Stimulated activated CD4-positive, alpha-beta T cell treated with anti-CD3 and anti-CD28 coated beads, Interleukin-12 subunit alpha, Interleukin-12 subunit beta, amount 100 ng/mL, for 24 hours (primary cell): ENCODE measurements around the gene CRMP1.

Experiments used
- DNase-seq, 2 experiments: peaks; one replicate each; pipeline ENCODE4 v3.0.0-alpha.2; 2020; ENCODE audit warnings: low read depth in 2 of 2

Gene CRMP1

DNA sequence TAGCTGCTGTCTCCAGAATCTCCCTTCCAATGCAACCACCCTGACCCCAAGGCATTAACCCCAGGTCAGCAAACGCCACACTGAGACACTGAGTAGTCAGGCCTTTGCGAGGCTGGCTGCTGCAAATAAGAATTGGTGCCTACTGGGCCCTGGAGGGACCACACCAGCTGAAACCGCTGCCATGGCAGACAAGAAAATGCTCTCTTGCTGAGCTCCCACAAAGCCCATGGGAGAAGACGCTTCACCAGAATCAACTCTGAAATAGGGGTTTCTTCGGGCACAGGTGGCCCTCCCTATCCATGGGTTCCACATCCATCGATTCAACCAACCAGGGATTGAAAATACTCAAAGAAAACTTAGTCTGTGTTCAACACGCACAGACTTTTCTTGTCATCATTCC is 26.7 kb upstream of the CRMP1 start:
- DNase-seq = no peak

DNA sequence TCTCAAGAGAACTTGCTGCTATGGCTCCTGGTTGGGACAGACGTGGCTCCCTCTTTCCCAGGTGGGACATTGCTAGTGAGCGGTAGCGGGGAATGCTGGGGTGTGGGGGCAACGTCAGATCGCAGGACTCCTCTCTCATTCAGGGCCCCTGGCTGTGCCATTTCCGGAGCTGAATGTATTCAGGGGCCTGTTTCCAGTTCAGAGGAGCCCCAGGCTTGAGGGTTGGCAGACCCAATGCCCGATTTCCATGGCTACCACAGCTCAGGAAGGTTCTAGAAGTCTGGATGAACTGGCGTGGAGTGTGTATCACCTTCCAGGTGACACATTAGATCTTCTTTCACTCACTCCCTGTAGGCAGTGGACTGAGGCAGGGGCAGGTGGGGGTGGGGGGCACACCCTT is 26.2 kb upstream of the CRMP1 start:
- no peak for DNase-seq

DNA sequence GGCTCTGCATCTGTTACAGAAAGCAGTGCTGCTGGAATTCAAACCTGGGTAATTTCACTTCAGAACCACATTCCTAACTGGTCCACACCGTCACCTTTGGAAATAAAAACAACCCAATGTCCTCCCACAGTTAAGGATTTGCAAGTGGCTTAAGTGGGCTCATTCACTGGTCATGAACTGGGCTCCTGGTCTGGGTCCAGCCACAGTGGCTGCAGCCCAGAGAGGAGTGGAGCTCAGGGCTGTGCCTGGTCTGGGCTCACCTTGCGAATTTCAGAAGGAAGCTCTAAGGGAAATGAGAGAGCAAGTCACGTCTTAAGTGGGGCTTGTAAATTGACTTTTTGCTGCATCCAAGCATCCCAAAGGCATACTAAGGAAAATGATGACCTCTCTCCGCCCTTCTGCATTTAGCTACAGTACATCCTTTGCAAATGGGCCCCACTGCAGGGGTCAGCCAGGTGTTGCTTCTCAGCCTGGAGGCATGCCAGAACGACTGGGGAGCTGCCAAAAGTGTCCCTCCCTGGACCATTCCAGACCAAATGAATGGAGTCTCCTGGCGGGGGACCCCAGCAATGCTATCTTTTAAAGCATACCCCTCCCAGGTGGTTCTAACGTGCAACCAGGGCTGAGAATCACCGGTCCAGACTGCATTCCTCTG is 25.6 kb upstream of the CRMP1 start:
- DNase-seq = no peak

DNA sequence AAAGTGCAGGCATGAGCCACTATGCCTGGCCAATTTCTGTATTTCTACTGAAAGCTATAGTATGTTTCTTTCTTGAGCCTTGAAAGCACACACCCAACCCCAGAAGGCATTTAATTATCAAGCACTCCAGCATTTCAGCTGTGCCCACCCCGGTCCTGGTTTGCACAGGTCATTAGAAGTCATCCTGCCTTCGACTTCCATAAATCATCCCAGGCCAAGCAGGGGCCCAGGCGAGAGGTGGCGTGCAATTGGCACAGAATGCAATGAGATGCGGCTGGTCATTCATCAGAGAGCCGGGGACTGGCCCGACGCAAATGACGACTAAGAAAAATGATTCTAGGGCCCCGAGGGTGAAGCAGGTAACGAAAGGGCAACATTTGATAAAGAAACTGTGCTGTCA is 24.8 kb upstream of the CRMP1 start:
- no peak for DNase-seq

DNA sequence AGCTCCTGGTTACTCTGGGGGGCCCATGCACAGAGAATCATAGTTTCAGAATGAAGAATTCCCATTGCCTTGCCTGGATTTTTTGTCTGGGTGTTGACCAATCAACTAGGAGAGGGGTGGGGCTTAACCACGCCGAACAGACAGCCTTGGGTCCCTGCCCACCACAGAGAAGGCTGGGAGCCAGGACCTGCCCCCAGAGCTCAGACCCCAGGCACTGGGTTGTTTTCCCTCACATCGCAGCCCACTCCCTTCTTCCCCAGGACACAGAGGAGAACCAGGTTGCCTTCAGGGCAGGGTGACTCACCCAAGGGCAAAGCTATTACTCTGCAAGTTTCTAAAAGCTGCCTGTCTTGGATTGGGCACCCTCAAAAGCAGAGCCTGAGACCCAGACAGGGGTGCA is 23.3 kb upstream of the CRMP1 start:
- DNase-seq = no peak

DNA sequence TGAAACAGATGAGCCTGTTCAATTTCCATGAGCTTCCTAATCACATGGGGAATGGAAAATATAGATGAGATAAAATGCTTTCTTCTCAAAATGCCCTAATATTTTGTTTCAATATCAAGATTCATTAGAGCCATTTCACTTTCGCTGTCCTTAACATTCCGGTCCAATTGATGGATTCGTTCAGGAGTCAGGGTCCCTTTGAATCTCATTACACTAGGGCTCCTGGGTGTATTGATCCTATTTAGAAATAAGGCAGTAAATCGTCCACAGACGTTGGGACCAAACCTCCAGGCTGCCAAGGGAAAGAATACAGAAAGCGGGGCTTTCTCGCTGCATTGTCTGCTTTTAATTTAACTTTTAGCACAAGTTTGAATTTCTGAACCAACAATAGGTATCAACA is 20.6 kb upstream of the CRMP1 start:
- DNase-seq = no peak

DNA sequence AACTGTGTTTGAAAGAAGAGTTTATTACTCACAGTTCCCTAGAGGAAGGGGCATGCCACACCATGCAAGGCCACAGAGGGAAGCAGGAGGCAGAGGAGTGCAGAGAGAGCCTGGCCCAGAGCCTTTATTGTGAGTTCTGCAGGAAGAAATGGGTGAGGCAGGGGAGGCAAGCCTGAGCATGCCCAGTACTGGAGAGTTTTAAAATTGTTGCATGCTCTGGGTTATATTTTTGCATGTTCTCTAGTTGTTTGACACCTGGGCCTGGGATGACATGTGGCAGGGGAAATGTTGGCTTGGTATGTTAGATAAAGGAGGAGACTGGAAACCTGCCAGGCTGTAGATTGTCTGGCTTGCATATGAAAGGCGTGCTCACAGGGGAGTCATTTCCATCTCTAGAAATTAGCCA is 19.7 kb upstream of the CRMP1 start:
- no peak for DNase-seq

DNA sequence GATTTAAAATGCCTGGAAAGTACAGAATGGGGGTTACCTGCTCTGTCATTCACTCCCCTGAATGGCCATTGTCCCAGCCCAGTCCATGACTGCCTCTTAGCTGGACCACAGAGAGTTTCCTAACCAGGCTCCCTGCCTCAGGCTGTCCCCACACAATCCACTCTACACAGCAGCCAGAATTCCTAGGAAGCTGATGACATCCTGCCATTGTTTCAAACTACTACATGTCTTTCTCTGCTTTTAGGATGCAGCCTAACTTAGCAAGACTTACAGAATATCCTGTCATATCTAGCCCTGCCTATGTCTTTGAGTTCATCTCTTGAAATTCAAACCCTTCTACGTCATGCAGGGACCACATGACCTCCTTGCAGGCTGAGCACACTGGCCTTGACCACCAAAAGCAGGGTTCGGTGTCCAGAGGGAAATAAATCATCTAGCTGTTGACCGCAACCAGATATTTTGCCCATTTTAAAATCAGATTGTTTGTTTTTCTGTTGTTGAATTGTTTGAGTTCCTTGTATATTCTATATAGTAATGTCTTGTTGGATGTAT is 16.1 kb upstream of the CRMP1 start:
- no peak for DNase-seq

DNA sequence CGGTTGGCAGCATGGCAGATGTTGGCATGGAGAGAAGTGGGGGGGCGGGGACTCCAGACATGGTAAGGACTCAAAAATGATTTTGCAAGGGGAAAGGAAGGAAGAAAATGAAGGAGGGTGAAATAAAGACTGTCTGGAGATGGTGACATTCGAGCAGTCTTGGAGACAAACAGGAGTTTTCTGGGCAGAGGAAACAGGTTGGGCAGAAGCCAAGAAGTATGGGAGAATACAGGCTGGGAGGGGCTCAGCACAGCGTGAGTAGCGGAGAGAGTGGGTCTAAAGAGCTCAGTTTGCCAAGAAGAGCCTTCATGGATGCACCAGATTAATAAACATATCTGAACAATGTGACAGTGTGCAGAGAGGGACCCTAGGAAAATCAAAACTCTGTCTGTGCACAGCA is 13.3 kb upstream of the CRMP1 start:
- no peak for DNase-seq

DNA sequence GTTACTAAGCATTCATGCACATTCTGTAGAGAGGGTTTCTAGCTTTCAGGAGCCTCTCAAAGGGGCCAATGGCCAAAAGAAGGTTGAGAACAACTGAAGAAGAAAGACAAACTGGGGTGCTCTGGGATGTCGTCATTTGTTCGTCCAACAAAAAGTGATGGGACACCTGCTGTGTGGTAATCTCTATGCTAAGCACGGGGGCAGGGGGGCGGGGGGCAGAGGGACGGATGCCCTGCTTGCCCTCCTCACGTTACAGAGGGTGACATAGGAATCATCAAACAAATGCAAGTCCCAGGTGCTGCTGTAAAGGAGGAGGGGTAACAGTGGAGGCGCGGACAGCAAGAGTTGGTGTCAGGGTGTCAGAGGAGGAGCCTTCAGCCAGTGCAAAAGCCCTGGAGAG is 12.8 kb upstream of the CRMP1 start:
- no peak for DNase-seq

DNA sequence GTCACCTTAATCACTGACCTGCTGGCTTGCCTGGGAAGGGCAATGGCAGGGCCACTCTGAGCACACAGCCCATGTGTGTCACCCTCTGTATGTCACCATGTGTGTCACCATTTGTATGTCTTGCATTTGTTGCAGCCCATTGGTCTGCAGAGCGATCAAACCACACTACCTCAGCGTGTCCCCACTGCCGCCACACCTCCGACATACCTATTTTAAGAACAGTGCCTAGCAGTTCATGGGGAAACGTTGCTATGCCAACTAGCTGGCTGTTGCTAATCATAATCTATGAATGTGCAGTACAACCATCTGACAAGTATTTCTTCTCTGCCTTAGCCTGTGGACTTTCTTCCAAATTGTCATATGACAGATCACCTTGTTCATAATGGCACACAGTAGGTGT is 8.0 kb upstream of the CRMP1 start:
- DNase-seq = no peak

DNA sequence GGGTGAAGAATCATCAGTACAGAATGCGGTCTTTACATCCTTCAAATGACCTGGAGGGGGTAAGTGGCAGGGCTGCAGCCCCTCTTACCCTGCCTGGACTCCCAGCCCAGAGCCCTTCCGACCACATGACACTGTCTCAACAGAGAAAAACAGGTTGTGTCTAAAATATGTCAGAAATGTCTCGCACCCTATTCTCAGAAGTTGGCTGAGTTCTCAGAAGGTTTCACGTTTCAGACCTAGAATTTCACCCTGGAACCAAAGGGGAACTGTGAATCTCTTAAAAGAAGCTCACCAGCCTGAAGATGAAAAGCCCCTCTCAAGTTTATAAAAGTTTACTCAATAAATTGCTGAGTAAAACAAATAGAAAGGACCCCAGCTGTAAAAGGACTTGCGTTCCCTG is 7.0 kb upstream of the CRMP1 start:
- no peak for DNase-seq

DNA sequence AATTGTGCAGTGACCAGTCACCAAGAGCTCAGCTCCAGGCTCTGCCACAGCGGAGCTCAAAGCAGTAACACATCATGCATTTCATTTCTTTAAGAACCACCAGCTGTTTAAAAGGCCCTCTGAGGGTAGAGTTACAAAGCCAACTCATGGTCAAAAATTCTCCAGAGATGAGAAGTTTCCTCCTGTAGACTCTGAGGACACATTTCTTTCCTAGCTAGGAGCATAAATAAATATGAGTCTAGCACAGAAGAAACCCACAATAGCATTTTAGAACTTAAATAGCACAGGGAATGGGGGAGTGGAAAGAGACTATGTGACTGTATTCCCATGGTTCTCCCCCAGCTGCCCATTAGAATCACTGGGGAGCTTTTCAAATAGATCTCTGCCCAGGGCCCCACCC is 6.5 kb upstream of the CRMP1 start:
- no peak for DNase-seq

DNA sequence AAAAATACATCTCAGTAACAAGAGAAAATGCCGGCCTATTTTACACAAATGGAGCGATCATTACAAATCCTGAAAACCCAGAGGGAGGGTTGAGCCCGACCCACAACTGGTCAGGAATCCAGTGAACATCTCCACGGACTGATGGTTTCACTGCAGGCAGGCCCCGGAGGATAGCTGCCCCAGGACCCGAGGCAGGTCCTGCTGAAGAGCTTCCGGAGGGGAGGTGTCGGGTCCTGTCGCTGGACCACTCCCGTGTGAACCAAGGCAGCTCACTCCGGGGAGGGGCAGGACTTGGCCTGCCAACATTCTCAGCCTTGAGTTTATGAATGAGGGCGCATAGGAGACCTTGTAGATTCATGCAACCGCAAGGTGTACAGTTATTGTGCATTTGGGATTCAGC is 4.8 kb upstream of the CRMP1 start:
- DNase-seq = no peak

DNA sequence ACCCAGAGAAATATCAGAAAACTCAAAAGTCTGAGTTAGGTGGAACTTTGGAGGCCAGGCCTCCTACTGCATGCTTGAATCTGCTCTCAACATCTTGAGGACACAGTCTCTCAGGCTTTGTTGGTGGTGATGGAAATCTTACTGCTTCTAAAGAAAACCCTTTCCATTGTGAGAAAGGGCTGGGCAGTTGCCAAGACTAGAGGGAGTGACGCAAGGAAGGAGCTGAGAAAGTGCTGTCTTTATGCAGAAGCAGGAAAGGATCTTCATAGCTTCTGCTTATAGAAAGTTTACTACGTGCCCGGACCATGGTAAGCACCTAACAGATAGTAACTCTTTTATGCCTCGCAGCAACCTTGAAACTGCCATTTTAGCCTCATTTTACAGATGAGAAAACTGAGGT is 2.4 kb upstream of the CRMP1 start:
- no peak for DNase-seq

DNA sequence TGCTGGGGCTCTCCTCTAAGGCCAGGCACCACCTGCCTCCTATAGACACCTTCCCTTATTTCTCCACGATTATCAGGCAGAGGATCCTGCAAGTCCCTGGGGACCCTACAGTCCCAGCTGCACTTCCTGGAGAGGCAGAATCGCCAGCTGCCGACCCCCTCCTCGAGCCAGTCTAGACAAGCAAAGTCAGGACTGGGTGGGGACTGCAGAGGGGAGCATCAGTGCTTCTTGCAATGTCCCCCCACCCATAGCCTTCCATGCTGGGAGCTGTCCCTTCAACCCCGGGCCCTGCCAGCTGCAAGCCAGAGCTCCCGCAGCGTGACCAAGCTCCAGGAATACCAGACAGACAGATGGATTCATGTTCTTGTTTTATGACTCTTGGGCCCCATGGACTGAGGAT is 1.4 kb upstream of the CRMP1 start:
- DNase-seq = no peak

DNA sequence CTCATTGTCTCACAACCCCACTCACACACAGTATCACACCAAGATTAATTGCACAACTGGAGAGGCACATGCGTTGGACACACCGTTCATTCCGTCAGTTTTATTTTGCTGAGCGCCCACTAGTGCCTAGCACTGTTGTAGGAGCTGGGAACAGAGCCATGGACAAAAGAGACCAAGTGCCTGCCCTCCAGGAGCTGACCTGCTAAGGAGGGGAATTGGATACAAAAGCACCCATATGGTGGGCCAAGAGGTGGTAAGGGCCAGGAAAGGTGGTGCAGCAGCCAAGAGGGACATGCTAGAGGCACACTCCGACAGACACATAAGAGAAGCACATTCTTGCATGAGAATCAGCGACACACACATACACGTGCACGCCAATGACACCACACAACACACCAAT is 705 bp upstream of the CRMP1 start:
- no peak for DNase-seq

DNA sequence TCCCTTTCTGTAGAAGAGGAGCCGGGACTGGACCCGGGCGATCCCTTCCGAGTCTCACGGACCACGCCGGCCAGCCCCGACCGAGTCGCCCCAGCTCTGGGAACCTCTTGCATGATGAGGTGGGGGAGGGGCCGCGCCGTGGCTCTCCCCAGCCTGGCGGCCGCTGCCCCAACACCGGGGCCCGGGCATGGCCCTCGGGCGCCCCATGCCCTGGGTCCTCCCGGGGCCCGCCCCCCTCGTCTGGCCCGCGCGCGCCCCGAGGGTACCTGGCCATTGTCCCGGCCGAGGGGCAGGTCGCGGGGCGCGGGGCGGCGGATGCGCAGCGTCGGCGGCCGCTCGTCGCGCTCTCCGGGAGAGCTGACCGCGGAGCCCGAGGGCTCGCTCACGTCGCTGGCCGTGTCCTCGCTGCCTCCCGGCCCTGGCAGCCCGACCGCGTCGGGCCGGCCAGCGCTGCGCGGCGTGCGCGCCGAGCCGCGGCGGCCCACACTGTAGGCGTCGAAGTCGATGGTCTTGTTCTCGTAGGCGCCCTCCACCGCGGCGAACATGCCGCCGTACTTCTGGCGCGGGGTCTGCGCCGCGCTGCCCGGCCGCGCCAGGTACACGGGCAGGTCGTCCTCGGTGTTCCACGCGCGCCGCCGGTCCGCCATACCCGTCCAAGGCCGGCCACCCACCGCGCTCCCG is 423 bp downstream of the CRMP1 start:
- DNase-seq = no peak

DNA sequence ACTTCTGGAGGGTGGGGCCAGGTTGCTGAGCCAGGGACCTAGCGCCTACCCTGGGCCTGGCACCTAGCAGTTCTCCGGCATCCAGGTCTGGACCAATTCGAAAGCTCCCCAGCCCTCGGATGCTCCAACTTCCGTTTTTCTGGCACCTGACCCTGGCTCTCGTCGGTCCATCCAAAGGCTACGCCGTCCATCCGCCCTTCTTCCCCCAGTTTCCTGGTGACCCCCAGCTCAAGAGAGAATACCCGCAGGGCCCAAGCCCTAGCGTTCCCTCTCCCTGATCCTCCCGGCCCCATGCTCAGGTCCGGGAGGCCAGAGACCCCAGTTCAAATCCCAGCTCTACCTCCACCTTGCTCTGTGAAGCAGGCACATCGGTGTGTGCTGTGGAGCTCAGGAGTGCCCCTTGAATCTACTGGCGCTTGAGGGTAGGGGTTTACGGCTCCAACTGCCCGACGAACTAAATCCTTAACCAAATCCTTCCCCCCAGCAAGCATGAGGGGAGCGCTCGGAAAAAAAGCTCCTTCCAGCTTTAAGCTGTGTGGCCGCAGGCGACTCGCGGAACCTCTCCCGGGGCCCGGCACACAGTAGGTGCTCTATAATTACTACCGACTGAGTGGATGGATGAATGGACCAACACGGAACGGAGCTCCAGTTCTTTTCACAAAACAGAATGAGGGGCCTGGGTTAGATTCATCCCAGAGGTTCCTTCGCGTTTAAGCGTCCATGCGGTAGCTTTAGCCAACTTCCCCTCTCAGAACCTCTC is 1.1 kb downstream of the CRMP1 start:
- DNase-seq = no peak

DNA sequence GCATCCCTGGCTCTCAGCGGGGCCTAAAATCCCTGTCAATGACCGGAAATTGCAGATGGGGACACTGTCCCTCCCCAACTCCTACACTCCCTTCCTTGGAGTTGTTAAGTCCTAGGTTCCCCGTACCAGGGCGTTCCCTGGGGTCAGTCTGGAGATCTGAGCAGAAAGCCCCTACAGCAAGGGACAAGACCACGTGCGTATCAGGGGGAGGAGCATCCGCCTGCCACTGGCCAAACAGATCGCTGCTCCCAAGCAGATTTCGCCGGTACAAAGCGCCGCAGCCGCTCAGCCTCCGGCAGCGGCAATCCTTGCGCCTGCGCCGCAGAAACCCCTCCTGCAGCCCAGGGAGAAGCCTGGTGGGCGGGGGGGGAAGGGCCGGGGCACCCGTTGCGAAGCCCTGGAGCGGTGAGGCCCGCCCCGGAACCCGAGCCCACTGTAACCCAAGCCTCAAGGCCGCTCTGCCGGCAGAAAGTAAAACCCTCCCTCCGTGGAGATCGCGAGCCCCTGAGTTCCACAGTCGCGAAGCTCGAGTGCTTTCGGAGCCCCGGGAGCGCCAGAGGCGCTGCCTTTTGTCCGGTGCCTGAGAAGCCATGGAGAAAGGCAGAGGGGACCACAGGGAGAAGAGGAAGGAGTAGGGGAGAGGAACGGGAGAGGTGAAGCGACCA is 2.7 kb downstream of the CRMP1 start:
- no peak for DNase-seq

DNA sequence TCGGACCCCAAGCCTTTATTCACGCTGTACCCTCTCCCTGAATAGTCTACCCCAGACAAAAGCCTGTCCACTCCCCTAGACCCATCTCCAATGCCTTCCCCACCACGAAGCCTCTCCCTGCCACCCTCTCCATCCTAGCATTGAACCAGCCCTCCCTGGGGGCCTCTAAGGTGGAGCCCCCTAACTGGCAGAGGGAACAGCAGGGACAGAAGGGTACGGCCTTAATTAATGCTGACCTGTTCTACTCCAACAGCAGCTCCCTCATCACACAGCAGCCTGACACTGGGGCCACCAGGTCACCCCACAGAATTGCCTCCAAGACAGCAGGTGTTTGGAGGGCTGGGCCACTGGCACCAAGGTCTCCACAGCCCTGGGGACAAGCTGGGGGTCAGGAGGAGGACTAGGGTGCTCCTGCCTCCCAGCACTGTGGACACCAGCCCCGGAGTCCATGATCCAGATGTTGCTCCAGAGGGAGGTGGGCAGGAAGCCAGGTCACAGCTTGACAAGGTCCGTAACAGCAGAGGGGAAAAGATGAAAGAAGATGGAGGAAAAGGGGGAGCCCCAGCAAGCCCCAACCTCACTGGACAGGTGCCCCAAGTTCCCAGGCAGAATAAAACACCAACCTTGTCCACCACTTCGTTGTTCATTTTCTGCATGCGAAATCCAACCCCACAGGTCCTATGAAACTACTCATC is 3.7 kb downstream of the CRMP1 start:
- DNase-seq = no peak
